GM12801 (cell line): ENCODE data around the gene DERA.

Source experiments
- CTCF ChIP-seq: IDR thresholded peaks from one replicate; pipeline ENCODE4 v1.5.1; 2011; ENCODE audit warnings: control low read depth; ENCODE audit not compliant: insufficient read length; ENCODE audit errors: extremely low read depth

The DERA gene

DNA sequence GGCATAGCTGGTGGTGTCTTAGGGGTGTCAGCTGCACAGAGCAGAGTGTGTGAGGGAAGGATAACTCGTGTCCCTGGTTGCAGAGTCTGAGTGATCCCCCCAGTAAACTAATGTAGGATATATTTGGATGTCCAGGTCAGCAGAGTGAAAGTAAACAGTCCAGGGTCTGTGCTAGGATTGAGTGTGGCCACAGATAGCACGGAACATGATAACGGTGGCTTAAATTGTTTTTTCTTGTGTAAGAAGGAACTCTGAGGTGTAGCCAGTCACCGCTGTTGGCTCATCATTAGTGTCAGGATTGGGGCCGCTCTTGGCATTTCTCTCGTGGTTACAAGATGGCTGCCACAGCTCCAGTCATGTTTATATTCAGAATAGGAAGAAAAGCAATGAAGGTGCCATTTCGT is 97.3 kb downstream of the DERA start:
- TF ChIP-seq CTCF = no peak

DNA sequence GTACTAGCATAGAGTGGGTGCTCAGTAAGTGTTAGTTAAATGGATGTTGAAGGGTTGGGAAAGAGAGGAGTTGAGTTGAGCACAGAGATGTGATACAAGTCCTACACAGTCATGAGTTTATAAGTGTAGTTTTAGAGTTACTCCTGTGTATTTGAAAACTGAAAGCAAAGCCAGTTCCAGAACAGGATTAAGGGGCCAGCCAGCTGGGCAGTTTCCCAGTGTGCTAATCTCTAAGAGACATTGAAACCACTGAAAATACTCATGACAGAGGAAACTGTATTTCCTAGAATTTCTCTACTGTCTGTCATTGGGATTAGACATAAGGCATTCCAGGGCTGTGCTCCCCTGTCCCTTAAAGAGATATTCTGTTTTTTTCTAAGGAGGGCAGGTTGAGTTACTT is 101.0 kb downstream of the DERA start:
- no peak for TF ChIP-seq CTCF

GRCh38 chr12:16016748-16017147 is 105.6 kb downstream of the DERA start:
- no peak for TF ChIP-seq CTCF

- no peak for TF ChIP-seq CTCF
Measured at GRCh38 chr12:16018306-16018705, 107.2 kb downstream of the DERA start.

DNA sequence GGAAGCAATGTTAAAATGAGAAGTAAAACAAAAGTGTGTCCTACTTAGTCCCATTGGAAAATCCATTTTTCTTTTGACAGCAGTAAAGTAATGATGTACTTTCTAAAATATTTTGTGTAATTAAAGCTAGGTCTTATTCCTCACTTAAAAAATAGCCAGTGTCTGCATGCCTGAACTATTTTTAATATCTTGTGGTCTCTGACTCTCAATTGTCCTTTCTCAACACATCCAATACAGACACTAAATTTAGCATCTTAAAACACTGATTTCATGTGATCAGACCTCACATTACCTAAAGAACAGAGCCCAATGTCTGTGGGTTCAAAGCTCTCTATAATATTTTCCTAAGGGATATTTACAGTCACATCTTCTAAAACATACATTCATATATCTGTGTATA is 108.0 kb downstream of the DERA start:
- no peak for TF ChIP-seq CTCF

DNA sequence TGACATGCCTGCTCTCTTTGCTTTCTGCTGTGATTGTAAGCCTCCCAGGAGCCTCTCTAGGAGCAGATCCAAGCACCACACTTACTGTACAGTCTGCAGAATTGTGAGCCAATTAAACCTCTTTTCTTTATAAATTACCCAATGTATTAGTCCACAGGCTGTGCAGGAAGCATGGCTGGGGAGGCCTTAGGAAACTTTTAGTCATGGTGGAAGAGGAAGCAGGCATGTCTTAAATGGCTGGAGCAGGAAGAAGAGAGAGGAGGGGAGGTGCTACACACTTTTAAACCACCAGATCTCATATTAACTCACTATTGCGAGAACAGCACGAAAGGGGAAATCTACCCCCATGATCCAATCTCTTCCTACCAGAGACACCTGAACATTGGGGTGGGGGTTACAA is 108.9 kb downstream of the DERA start:
- TF ChIP-seq CTCF = no peak

GRCh38 chr12:16021026-16021425 is 109.9 kb downstream of the DERA start:
- TF ChIP-seq CTCF = no peak

- no peak for TF ChIP-seq CTCF
Measured at GRCh38 chr12:16021676-16022075, 110.5 kb downstream of the DERA start.
